Measurements from ENCODE around the gene MDP1. TPM values are rescaled to one million over a fixed set of nuclear protein-coding genes. Genes with fewer than 3 reads are reported as not detected.
"Not testable (repeated sequence)": the region's sequence is repeated elsewhere in the genome, so short reads cannot be mapped to it uniquely, and the experiment has no call there.

The MDP1 gene
- total RNA-seq, 3 donors from 2014 or later: 13.1 to 20.8 (median 17.1) TPM

GRCh38 chr14:24251880-24252288, 36.0 kb upstream of the MDP1 start:
- no peak for TF ChIP-seq CTCF (IDR thresholded peaks at IDR 0.05)
- no peak for TF ChIP-seq POLR2AphosphoS5 (IDR thresholded peaks at IDR 0.05)
- TF ChIP-seq POLR2A (IDR thresholded peaks at IDR 0.05): no peak
- Histone ChIP-seq H3K36me3 (no peaks in the 10 kb centered on the region), H3K4me3 (no peak overlapping the region), H3K27me3 (no peaks in the 10 kb centered on the region), H3K4me1 (no peaks in the 10 kb centered on the region), H3K9me3 (no peaks in the 10 kb centered on the region), H3K27ac (no peak overlapping the region)
- DNase-seq (ENCODE audit: low spot score in 2 of 2): no peak
- intact Hi-C loops (cut with DNase I; ENCODE audit: low total_unique reads): no loop called here

- no peak for TF ChIP-seq POLR2AphosphoS5 (IDR thresholded peaks at IDR 0.05)
- no peak for TF ChIP-seq CTCF (IDR thresholded peaks at IDR 0.05)
- TF ChIP-seq POLR2A (IDR thresholded peaks at IDR 0.05): no peak
- intact Hi-C loops (cut with DNase I; ENCODE audit: low total_unique reads): no loop called here
- DNase-seq (ENCODE audit: low spot score in 2 of 2): no peak
Measured at GRCh38 chr14:24250354-24250753, 34.5 kb upstream of the MDP1 start.

GRCh38 chr14:24249230-24250021, 33.6 kb upstream of the MDP1 start:
- Histone ChIP-seq H3K4me3 (no peak overlapping the region), H3K4me1 (no peaks in the 10 kb centered on the region), H3K27me3 (no peaks in the 10 kb centered on the region), H3K27ac (no peak overlapping the region), H3K9me3 (no peaks in the 10 kb centered on the region), H3K36me3 (no peaks in the 10 kb centered on the region)
- no peak for DNase-seq (ENCODE audit: low spot score in 2 of 2)
- intact Hi-C loops (cut with DNase I; ENCODE audit: low total_unique reads): loop anchor here (10.0 kb wide), 1 partner anchor 55 kb away; the partner anchor contains the start of gene CIDEB
- TF ChIP-seq POLR2AphosphoS5 (IDR thresholded peaks at IDR 0.05) (no peak), POLR2A (IDR thresholded peaks at IDR 0.05) (no peak), CTCF (IDR thresholded peaks at IDR 0.05) (no peak)

More at GRCh38 chr14:24250354-24250753, 34.5 kb upstream of the MDP1 start:
- Histone ChIP-seq H3K27me3 (no peaks in the 10 kb centered on the region), H3K27ac (no peak overlapping the region), H3K36me3 (no peaks in the 10 kb centered on the region), H3K9me3 (no peaks in the 10 kb centered on the region), H3K4me3 (no peak overlapping the region), H3K4me1 (no peaks in the 10 kb centered on the region)

GRCh38 chr14:24247422-24247821, 31.6 kb upstream of the MDP1 start:
- H3K4me1 ChIP-seq: no peaks in the 10 kb centered on the region
- H3K27me3 ChIP-seq: no peaks in the 10 kb centered on the region
- no peak overlapping the region for H3K27ac ChIP-seq
- no peak overlapping the region for H3K4me3 ChIP-seq
- H3K9me3 ChIP-seq: no peaks in the 10 kb centered on the region
- no peaks in the 10 kb centered on the region for H3K36me3 ChIP-seq
- intact Hi-C loops (cut with DNase I; ENCODE audit: low total_unique reads): loop anchor here (10.0 kb wide), 1 partner anchor 57 kb away; the partner anchor contains the start of gene CIDEB
- no peak for TF ChIP-seq POLR2A (IDR thresholded peaks at IDR 0.05)
- TF ChIP-seq CTCF (IDR thresholded peaks at IDR 0.05): no peak
- no peak for TF ChIP-seq POLR2AphosphoS5 (IDR thresholded peaks at IDR 0.05)
- no peak for DNase-seq (ENCODE audit: low spot score in 2 of 2)

- Histone ChIP-seq H3K9me3 (no peaks in the 10 kb centered on the region), H3K27ac (no peak overlapping the region), H3K4me1 (no peaks in the 10 kb centered on the region), H3K36me3 (no peaks in the 10 kb centered on the region), H3K27me3 (no peaks in the 10 kb centered on the region), H3K4me3 (no peak overlapping the region)
- DNase-seq (ENCODE audit: low spot score in 2 of 2): no peak
- intact Hi-C loops (cut with DNase I; ENCODE audit: low total_unique reads): loop anchor here (10.0 kb wide), 1 partner anchor 58 kb away; the partner anchor contains the start of gene CIDEB
- TF ChIP-seq CTCF (IDR thresholded peaks at IDR 0.05): no peak
- no peak for TF ChIP-seq POLR2AphosphoS5 (IDR thresholded peaks at IDR 0.05)
- no peak for TF ChIP-seq POLR2A (IDR thresholded peaks at IDR 0.05)
Measured at GRCh38 chr14:24246765-24247212, 30.9 kb upstream of the MDP1 start.

GRCh38 chr14:24245350-24245749, 29.5 kb upstream of the MDP1 start:
- H3K9me3 ChIP-seq; H3K27me3 ChIP-seq; H3K36me3 ChIP-seq; DNase-seq (ENCODE audit: low spot score in 2 of 2); H3K27ac ChIP-seq; H3K4me3 ChIP-seq: not testable (repeated sequence)
- H3K4me1 ChIP-seq: peaks cover 0 to 12% of the 10 kb centered on the region in 2 donors
- intact Hi-C loops (cut with DNase I; ENCODE audit: low total_unique reads): loop anchor here (10.0 kb wide), 1 partner anchor 59 kb away; the partner anchor contains the start of gene CIDEB
